ENCODE results near the gene TBCEL.

The TBCEL gene

DNA sequence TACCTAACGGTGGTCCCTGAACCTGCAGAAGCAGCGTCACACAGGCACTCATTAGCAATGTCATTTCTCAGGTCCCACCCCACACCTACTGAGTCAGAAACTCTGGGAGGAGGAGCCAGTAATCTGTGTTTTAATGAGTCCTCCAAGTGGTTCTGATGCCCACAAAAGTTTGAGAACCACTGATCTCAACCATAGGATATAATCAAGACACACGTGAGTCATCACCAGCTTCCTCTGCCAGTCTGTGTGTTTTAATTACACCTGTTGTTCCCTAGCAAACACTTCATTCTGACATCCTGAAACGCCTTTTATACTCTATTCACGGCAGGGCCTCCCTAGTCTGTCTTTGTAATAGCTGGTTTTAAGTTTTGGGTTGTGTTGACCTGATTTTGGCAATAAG is 82.9 kb downstream of the TBCEL start:
- Histone ChIP-seq H3K27me3 (ENCODE audit: control insufficient read depth in 1 of 2, insufficient read depth in 1 of 2, low read length in 2 of 2) (peaks cover 14 to 46% of the 10 kb centered on the region in 2 experiments), H3K4me2 (ENCODE audit: low read length, poor library complexity, severe bottlenecking) (no peak overlapping the region), H2AK5ac (ENCODE audit: low read length, severe bottlenecking) (no peak overlapping the region), H3K27ac (ENCODE audit: low read length, poor library complexity, severe bottlenecking) (no peak overlapping the region), H2BK15ac (ENCODE audit: low read depth, poor library complexity, severe bottlenecking) (no peak overlapping the region), H3K9ac (ENCODE audit: low read length) (no peak overlapping the region), H3K9me3 (ENCODE audit: control insufficient read depth, low read length) (no peaks in the 10 kb centered on the region), H4K91ac (ENCODE audit: low read length) (no peak overlapping the region), H3K18ac (ENCODE audit: low read depth in 1 of 2, low read length in 2 of 2) (no peak overlapping the region), H3K4ac (ENCODE audit: low read depth in 1 of 2, low read length in 2 of 2) (no peak overlapping the region), H3K4me1 (ENCODE audit: control insufficient read depth, insufficient read depth, low read depth, low read length) (no peaks in the 10 kb centered on the region), H3K14ac (ENCODE audit: low read length in 2 of 2) (no peak overlapping the region), H3K79me1 (replicated peaks; ENCODE audit: low read length, poor library complexity, severe bottlenecking) (no peaks in the 10 kb centered on the region), H2BK5ac (ENCODE audit: low read depth, low read length, poor library complexity, severe bottlenecking) (no peak overlapping the region), H3K36me3 (ENCODE audit: control insufficient read depth in 1 of 2, insufficient read depth in 2 of 2, low read depth in 1 of 2, low read length in 2 of 2) (no peaks in the 10 kb centered on the region), H3K4me3 (ENCODE audit: insufficient read depth in 1 of 2, low read depth in 1 of 2, low read length in 2 of 2) (no peak overlapping the region), H2BK120ac (ENCODE audit: low read depth, low read length) (no peak overlapping the region), H3K23ac (ENCODE audit: low read length in 2 of 2) (no peak overlapping the region), H2AFZ (ENCODE audit: low read depth, low read length) (no peak overlapping the region), H4K8ac (ENCODE audit: low read length) (no peak overlapping the region), H2BK12ac (ENCODE audit: low read length in 2 of 2) (no peak overlapping the region)
- DNase-seq, result no peak
- 89% methylated on average over 4 of the region's 5 CpGs for WGBS

DNA sequence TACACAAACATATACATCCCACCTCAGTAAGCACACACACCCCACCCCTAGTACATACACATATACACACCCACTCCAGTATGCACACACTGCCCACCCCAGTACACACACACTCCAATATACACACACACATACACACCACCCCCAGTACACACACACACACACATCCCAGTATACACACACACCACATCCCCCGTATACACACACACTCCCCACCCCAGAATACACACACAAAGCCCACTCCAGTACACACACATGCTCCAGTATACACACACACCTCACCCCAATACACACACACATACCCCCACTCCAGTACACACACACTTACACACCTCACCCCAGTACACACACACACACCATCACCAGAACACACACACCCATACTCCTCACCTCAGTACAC is 84.5 kb downstream of the TBCEL start:
- Histone ChIP-seq H4K8ac (ENCODE audit: low read length) (no peak overlapping the region), H3K4me3 (ENCODE audit: insufficient read depth in 1 of 2, low read depth in 1 of 2, low read length in 2 of 2) (no peak overlapping the region), H3K27me3 (ENCODE audit: control insufficient read depth in 1 of 2, insufficient read depth in 1 of 2, low read length in 2 of 2) (peaks cover 19 to 51% of the 10 kb centered on the region in 2 experiments), H3K4ac (ENCODE audit: low read depth in 1 of 2, low read length in 2 of 2) (no peak overlapping the region), H2AK5ac (ENCODE audit: low read length, severe bottlenecking) (no peak overlapping the region), H2BK15ac (ENCODE audit: low read depth, poor library complexity, severe bottlenecking) (no peak overlapping the region), H3K36me3 (ENCODE audit: control insufficient read depth in 1 of 2, insufficient read depth in 2 of 2, low read depth in 1 of 2, low read length in 2 of 2) (no peaks in the 10 kb centered on the region), H3K4me1 (ENCODE audit: control insufficient read depth, insufficient read depth, low read depth, low read length) (no peaks in the 10 kb centered on the region), H4K91ac (ENCODE audit: low read length) (peak overlapping the region; percentile 37), H2BK12ac (ENCODE audit: low read length in 2 of 2) (no peak overlapping the region), H3K9ac (ENCODE audit: low read length) (no peak overlapping the region), H3K18ac (ENCODE audit: low read depth in 1 of 2, low read length in 2 of 2) (no peak overlapping the region), H2BK5ac (ENCODE audit: low read depth, low read length, poor library complexity, severe bottlenecking) (no peak overlapping the region), H3K27ac (ENCODE audit: low read length, poor library complexity, severe bottlenecking) (no peak overlapping the region), H3K14ac (ENCODE audit: low read length in 2 of 2) (peak overlapping the region in 1 of 2 experiments; percentile 80), H3K79me1 (replicated peaks; ENCODE audit: low read length, poor library complexity, severe bottlenecking) (no peaks in the 10 kb centered on the region), H3K23ac (ENCODE audit: low read length in 2 of 2) (no peak overlapping the region), H2AFZ (ENCODE audit: low read depth, low read length) (no peak overlapping the region), H3K9me3 (ENCODE audit: control insufficient read depth, low read length) (no peaks in the 10 kb centered on the region), H3K4me2 (ENCODE audit: low read length, poor library complexity, severe bottlenecking) (no peak overlapping the region), H2BK120ac (ENCODE audit: low read depth, low read length) (no peak overlapping the region)
- no peak for DNase-seq
- 95% methylated on average over 1 of the region's 1 CpG for WGBS

DNA sequence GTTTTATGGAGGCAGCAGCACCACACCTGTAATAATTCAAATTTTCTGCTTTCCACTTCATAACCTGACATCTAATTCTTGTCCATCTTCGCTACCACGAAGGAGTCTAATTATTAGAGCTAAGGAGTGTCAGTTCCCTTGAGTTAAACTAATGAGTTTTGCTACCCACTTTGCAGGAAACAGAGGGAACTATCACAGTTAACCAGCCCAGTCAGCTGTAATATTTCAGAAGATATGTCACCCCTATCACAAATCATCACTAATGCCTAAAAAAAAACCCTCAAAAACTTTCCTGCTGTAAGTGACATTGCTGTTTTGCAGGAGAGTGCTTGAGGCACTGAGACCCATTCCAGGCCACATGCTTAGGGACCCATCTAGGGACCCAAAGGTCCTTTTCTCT is 85.6 kb downstream of the TBCEL start:
- 100% methylated on average over 2 of the region's 2 CpGs for WGBS
- no peak overlapping the region for H3K4me2 ChIP-seq (ENCODE audit: low read length, poor library complexity, severe bottlenecking)
- H3K9ac ChIP-seq (ENCODE audit: low read length), result no peak overlapping the region
- H2BK15ac ChIP-seq (ENCODE audit: low read depth, poor library complexity, severe bottlenecking), result no peak overlapping the region
- H2AFZ ChIP-seq (ENCODE audit: low read depth, low read length), result no peak overlapping the region
- H3K27me3 ChIP-seq (ENCODE audit: control insufficient read depth in 1 of 2, insufficient read depth in 1 of 2, low read length in 2 of 2), result peaks cover 19 to 49% of the 10 kb centered on the region in 2 experiments
- no peak overlapping the region for H3K4ac ChIP-seq (ENCODE audit: low read depth in 1 of 2, low read length in 2 of 2)
- H3K27ac ChIP-seq (ENCODE audit: low read length, poor library complexity, severe bottlenecking), result no peak overlapping the region
- no peaks in the 10 kb centered on the region for H3K36me3 ChIP-seq (ENCODE audit: control insufficient read depth in 1 of 2, insufficient read depth in 2 of 2, low read depth in 1 of 2, low read length in 2 of 2)
- H2BK120ac ChIP-seq (ENCODE audit: low read depth, low read length), result no peak overlapping the region
- no peak overlapping the region for H3K18ac ChIP-seq (ENCODE audit: low read depth in 1 of 2, low read length in 2 of 2)
- H3K14ac ChIP-seq (ENCODE audit: low read length in 2 of 2), result no peak overlapping the region
- H3K79me1 ChIP-seq (replicated peaks; ENCODE audit: low read length, poor library complexity, severe bottlenecking), result no peaks in the 10 kb centered on the region
- no peak for DNase-seq
- H2BK12ac ChIP-seq (ENCODE audit: low read length in 2 of 2), result no peak overlapping the region
- no peak overlapping the region for H3K23ac ChIP-seq (ENCODE audit: low read length in 2 of 2)
- no peak overlapping the region for H2AK5ac ChIP-seq (ENCODE audit: low read length, severe bottlenecking)
- no peak overlapping the region for H3K4me3 ChIP-seq (ENCODE audit: insufficient read depth in 1 of 2, low read depth in 1 of 2, low read length in 2 of 2)
- no peak overlapping the region for H4K8ac ChIP-seq (ENCODE audit: low read length)
- no peaks in the 10 kb centered on the region for H3K9me3 ChIP-seq (ENCODE audit: control insufficient read depth, low read length)
- no peak overlapping the region for H2BK5ac ChIP-seq (ENCODE audit: low read depth, low read length, poor library complexity, severe bottlenecking)
- H4K91ac ChIP-seq (ENCODE audit: low read length), result no peak overlapping the region
- no peaks in the 10 kb centered on the region for H3K4me1 ChIP-seq (ENCODE audit: control insufficient read depth, insufficient read depth, low read depth, low read length)

DNA sequence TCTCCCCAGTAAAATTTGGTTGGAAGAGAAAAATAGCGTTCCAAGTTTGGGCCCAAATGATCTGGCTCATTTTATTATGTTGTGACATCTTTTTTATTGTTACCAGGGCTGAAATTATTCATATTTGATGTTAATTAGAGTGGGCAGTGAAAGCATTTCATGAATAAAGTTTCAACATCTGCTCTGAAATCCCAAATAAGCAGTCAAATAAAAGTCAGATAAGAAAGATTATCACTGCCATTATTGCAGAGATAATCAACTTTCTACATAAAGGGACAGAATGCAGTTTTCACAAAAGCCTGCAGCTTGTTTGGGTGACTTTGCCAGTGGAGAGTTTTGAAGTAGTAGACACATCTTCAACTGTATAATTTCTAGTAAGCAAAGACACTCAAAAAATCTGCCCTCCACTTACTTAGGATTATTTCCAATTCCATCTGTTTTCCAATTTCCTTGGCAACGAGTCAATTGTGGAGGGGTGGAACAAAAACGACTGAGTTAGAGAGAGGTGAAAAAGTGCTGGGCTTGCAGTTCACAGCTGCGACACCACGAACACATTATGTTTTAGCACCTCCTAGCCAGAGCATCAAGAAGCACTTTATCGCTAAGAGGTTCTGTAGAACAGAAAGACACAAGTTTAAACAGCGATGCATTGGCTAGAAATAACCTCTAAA is 86.1 kb downstream of the TBCEL start:
- Histone ChIP-seq H3K4me2 (ENCODE audit: low read length, poor library complexity, severe bottlenecking) (no peak overlapping the region), H3K4ac (ENCODE audit: low read depth in 1 of 2, low read length in 2 of 2) (no peak overlapping the region), H3K27me3 (ENCODE audit: control insufficient read depth in 1 of 2, insufficient read depth in 1 of 2, low read length in 2 of 2) (peaks cover 19 to 43% of the 10 kb centered on the region in 2 experiments), H2BK5ac (ENCODE audit: low read depth, low read length, poor library complexity, severe bottlenecking) (no peak overlapping the region), H3K4me3 (ENCODE audit: insufficient read depth in 1 of 2, low read depth in 1 of 2, low read length in 2 of 2) (no peak overlapping the region), H4K91ac (ENCODE audit: low read length) (no peak overlapping the region), H3K79me1 (replicated peaks; ENCODE audit: low read length, poor library complexity, severe bottlenecking) (no peaks in the 10 kb centered on the region), H2BK15ac (ENCODE audit: low read depth, poor library complexity, severe bottlenecking) (no peak overlapping the region), H3K9ac (ENCODE audit: low read length) (no peak overlapping the region), H3K36me3 (ENCODE audit: control insufficient read depth in 1 of 2, insufficient read depth in 2 of 2, low read depth in 1 of 2, low read length in 2 of 2) (no peaks in the 10 kb centered on the region), H3K18ac (ENCODE audit: low read depth in 1 of 2, low read length in 2 of 2) (no peak overlapping the region), H3K4me1 (ENCODE audit: control insufficient read depth, insufficient read depth, low read depth, low read length) (no peaks in the 10 kb centered on the region), H3K14ac (ENCODE audit: low read length in 2 of 2) (no peak overlapping the region), H3K23ac (ENCODE audit: low read length in 2 of 2) (no peak overlapping the region), H2AK5ac (ENCODE audit: low read length, severe bottlenecking) (no peak overlapping the region), H3K27ac (ENCODE audit: low read length, poor library complexity, severe bottlenecking) (no peak overlapping the region), H3K9me3 (ENCODE audit: control insufficient read depth, low read length) (no peaks in the 10 kb centered on the region), H2BK120ac (ENCODE audit: low read depth, low read length) (no peak overlapping the region), H2BK12ac (ENCODE audit: low read length in 2 of 2) (no peak overlapping the region), H2AFZ (ENCODE audit: low read depth, low read length) (no peak overlapping the region), H4K8ac (ENCODE audit: low read length) (no peak overlapping the region)
- DNase-seq, result no peak
- WGBS, result 84% methylated on average over 7 of the region's 7 CpGs
